GM18517 (cell line): ENCODE measurements around the gene TRMT1.
A peak's percentile ranks its signal among the peaks of the same experiment; 100 is the strongest.
"Not testable (repeated sequence)": the region's sequence is repeated elsewhere in the genome, so short reads cannot be mapped to it uniquely, and the experiment has no call there.

ENCODE experiments used
- ATAC-seq: cut with Tn5 transposase; IDR thresholded peaks from one replicate; pipeline ENCODE4 v1.9.1; 2021; ENCODE audit warnings: mild to moderate bottlenecking, moderate library complexity; ENCODE audit not compliant: unreplicated experiment

Gene TRMT1

DNA sequence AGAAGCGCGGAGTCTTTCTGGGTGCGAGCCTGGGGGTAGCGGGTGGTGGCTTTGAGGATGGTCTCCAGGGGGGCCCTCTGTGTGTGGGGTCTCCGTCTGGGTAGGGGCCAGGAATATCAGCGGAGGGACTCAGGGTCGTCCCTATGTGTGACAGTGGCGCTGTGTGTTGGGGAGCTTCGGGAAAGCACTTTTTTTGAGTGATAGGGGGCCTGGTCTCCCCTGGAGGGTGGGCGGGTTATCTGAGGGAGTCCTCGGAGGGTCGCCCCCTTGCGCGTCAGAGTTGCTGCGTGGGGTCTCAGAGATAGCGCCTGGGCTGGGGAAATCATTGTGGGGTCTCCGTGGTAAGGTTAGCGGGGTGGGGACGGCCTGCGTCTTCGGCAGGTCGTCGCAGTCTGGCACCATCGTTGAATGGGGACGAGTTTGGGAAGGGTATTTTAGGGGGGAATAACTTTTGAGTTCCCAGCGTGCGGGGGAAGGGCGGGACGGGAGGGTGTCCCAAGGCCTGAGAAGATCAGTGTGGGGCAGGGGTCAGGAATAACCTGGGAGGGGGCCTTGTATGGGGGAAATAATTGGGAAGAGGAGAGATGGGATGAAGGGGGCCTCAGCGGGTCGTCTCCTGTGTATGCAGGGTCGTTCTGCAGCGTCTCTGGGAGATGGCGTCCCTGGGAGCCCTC, 34.5 kb upstream of the TRMT1 start:
- ATAC-seq = no peak

- ATAC-seq = peak; percentile 34
Observed at GRCh38 chr19:13150187-13150930, 33.8 kb upstream of the TRMT1 start, which contains the start of the genes IER2 and STX10. IER2 (plus strand) TSS chr19:13150411; CDS start chr19:13153187, 2,776 bp downstream. STX10 (minus strand) TSS chr19:13150375; CDS start chr19:13150173, 202 bp downstream.

GRCh38 chr19:13149628-13150186, 33.2 kb upstream of the TRMT1 start:
- ATAC-seq = peak; percentile 3

GRCh38 chr19:13149173-13149627, 32.7 kb upstream of the TRMT1 start:
- not testable (repeated sequence) for ATAC-seq

- ATAC-seq = no peak
Observed at GRCh38 chr19:13146763-13147563, 30.4 kb upstream of the TRMT1 start.

- no peak for ATAC-seq
Observed at GRCh38 chr19:13139633-13140311, 23.2 kb upstream of the TRMT1 start.

DNA sequence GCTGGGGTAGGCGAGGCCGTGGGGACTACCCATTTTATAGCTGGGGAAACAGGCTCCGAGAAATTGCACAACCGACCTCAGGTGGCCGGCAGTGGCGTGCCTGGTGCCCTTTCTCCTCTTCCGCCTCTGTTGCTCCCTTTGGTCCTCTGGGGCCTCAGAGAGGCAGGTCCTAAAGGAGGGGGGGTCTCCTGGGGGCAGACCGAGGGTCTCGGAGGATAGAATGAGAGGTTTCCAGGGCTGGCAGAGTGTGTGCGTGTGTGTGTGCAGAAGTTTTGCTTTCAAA, 22.3 kb upstream of the TRMT1 start:
- ATAC-seq = no peak

DNA sequence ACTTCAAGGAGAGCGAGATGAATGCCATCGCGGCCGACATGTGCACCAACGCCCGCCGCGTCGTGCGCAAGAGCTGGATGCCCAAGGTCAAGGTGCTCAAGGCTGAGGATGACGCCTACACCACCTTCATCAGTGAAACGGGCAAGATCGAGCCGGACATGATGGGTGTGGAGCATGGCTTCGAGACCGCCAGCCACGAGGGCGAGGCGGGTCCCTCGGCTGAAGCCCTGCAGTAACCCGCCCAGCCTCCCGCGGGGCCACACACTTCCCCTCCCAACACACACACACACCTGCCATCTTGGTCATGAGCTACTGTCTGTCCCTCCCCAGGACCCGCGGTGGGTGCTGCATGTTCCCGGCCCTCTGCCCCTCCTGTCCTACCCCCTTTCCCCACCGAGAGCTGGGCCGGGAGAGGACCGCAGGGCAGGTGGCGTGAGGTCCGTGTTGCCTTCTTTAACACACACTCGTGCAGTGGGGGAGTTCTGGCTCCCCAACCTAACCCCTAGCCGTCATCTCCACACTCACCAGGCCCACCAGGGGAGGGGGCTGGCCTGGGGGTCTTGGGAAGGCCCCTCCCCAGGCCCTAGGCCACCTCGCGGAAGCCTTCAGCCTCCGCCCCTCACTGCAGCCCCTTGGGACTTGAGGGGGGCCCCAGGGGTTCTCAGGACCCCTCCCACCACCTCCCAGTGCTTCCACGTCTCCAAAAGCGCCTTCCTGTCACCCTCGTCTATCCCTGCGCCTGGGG, 21.8 kb upstream of the TRMT1 start:
- ATAC-seq = no peak

- ATAC-seq = no peak
Observed at GRCh38 chr19:13137290-13137794, 20.8 kb upstream of the TRMT1 start.

DNA sequence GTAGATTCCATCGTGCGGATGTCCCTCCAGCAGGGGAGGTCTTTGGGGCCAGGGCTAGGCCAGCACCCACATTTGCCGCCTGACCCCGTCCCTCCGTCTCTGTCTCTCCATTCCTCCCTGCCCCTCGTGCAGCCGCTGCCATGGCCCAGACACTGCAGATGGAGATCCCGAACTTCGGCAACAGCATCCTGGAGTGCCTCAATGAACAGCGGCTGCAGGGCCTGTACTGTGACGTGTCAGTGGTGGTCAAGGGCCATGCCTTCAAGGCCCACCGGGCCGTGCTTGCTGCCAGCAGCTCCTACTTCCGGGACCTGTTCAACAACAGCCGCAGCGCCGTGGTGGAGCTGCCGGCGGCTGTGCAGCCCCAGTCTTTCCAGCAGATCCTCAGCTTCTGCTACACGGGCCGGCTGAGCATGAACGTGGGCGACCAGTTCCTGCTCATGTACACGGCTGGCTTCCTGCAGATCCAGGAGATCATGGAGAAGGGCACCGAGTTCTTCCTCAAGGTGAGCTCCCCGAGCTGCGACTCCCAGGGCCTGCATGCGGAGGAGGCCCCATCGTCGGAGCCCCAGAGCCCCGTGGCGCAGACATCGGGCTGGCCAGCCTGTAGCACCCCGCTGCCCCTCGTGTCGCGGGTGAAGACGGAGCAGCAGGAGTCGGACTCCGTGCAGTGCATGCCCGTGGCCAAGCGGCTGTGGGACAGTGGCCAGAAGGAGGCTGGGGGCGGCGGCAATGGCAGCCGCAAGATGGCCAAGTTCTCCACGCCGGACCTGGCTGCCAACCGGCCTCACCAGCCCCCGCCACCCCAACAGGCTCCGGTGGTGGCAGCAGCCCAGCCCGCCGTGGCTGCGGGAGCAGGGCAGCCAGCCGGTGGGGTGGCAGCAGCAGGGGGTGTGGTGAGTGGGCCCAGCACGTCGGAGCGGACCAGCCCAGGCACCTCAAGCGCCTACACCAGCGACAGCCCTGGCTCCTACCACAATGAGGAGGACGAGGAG, 18.8 kb upstream of the TRMT1 start:
- no peak for ATAC-seq

- no peak for ATAC-seq
Observed at GRCh38 chr19:13134626-13135025, 18.1 kb upstream of the TRMT1 start.

DNA sequence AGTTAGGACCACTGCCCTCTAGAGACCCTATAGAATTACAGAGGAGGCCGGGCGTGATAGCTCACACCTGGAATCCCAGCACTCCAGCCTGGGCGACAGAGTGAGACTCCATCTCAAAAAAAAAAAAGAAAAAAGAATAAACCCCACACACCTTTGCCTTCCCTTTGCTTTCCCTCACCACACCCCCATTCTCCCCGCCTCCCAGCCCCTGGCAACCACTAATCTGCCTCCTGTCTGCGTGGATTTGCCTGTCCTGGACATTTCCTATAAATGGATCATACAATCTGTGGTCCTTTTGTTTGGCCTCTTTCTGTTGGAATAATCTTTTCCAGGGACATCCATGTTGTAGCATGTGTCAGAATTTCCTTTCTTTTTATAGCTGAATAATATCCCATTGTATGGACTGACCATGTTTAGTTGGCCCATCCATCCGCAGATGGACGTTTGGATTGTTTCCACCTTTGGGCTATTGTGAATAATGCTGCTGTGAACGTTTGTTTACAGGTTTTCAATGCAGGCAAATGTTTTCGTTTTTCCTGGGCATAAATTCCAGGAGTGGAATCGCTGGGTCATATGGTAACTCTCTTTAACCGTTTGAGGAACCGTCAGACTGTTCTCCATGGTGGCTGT, 16.8 kb upstream of the TRMT1 start:
- no peak for ATAC-seq

DNA sequence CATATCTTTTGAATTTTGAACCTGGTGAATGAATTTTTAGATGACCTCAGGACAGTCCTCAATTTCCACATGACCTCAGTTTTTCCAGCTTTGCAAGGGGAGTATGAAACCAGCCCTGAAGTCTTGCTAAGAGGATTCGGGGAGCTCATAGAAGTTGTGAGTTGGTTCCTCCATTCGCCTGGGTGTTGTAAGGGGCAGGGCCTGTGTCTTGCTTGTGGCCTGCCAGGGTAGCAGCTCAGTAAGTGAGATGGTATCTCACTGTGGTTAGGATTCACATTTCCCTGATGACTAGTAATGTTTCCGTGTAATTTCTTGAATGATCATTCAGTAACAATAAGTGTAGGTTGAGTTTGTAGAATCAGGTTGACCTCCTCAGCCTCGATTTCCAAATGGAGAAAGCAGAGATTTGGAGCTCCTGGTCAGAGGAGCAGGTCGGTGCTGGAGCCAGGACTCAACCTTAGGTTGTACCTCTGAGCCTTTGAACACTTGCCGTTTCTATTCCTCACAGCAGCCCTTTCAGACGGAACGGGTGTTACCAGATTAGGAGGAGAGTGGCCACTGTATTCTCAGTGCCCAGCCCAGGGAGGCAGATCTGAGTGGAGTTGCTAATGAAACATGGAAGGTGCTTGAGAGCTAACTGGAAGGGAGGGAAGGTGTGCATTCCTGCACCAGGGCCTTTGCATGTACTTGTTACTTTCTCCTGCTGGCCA, 16.1 kb upstream of the TRMT1 start:
- ATAC-seq = no peak

- ATAC-seq = no peak
Observed at GRCh38 chr19:13130886-13131490, 14.4 kb upstream of the TRMT1 start.

DNA sequence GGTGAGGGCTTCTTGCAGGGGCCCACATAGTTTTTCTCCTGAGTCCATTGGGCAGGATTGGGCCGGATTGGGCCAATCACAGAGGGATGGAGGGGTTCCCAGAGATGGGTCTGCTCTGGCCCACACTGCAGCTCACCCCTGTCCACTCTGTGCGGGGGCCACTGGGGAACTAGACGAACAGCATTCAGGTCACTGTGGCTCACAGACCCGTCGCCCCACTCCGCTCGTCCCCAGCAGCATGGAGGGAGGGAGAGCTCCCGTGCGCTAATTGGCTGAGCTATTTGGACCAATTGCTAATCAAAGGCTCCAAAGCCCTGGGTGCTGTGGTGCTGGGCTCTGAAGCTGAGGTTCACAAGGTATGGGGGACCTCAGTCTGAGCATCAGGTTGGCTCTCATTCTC, 12.8 kb upstream of the TRMT1 start:
- ATAC-seq = no peak

DNA sequence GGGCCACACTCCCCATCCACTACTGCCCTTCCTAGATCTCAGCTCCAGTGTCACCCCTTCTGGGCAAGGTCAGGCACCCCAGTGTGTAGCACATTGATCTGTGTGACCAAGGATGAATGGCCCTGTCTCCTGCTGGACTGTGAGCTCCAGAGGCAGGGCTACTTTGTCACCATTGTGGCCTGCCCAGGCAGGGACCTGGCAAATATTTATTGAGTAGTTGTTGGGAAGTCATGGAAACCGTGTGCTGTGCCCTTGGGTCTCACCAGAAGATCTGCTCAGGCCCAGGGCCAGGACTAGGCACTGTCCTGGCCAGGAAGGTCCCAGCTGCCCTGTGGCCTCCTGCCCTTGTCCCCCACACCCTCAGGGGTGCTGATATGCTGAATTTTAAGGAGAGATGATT, 12.0 kb upstream of the TRMT1 start:
- no peak for ATAC-seq
